22Rv1 (cell line): ENCODE measurements around the gene RAB7A.

Experiments used
- ZFX ChIP-seq: fragments of 450-650 bp; IDR thresholded peaks from 2 replicates; pipeline ENCODE4 v1.6.1; 2017; ENCODE audit warnings: antibody characterized with exemption, borderline replicate concordance
- TF ChIP-seq, protein P1 (sequence below): fragments of 450-650 bp; IDR thresholded peaks from 2 replicates; pipeline ENCODE4 v1.5.1; 2017; ENCODE audit warnings: mild to moderate bottlenecking

DNA sequence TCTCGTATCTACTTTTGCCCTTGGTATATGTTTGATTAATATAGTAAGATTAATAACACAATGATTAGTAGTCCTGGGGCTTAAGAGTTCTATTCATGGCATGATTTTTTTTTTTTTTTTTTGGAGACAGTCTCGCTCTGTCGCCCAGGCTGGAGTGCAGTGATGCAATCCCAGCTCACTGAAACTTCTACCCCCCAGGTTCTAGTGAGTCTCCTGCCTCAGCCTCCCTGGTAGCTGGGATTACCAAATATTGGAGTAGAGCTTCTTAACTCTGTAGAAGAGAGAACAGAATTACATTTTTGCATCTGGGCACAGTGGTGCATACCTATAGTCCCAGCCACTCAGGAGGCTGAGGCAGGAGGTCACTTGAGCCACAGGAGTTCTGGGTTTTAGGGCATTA is 58.9 kb downstream of the RAB7A start:
- TF ChIP-seq, protein P1, sequence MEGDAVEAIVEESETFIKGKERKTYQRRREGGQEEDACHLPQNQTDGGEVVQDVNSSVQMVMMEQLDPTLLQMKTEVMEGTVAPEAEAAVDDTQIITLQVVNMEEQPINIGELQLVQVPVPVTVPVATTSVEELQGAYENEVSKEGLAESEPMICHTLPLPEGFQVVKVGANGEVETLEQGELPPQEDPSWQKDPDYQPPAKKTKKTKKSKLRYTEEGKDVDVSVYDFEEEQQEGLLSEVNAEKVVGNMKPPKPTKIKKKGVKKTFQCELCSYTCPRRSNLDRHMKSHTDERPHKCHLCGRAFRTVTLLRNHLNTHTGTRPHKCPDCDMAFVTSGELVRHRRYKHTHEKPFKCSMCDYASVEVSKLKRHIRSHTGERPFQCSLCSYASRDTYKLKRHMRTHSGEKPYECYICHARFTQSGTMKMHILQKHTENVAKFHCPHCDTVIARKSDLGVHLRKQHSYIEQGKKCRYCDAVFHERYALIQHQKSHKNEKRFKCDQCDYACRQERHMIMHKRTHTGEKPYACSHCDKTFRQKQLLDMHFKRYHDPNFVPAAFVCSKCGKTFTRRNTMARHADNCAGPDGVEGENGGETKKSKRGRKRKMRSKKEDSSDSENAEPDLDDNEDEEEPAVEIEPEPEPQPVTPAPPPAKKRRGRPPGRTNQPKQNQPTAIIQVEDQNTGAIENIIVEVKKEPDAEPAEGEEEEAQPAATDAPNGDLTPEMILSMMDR: no peak
- TF ChIP-seq ZFX: no peak
